Nephron progenitor cell (in vitro differentiated cells): ENCODE measurements around the gene FGF12.

ENCODE experiments used
- DNase-seq: peaks from one replicate; pipeline ENCODE4 v3.0.0; 2021
- H3K27ac Mint-ChIP-seq: 2 replicates; pipeline ENCODE4 v1.8.0; 2021; ENCODE audit warnings: mild to moderate bottlenecking, moderate library complexity, mixed read lengths
- H3K27me3 Mint-ChIP-seq: 2 replicates; pipeline ENCODE4 v1.8.0; 2021; ENCODE audit warnings: mild to moderate bottlenecking, low read depth, mixed read lengths; ENCODE audit not compliant: poor library complexity
- H3K36me3 Mint-ChIP-seq: 2 replicates; pipeline ENCODE4 v1.8.0; 2021; ENCODE audit warnings: low read depth, mixed read lengths
- H3K4me1 Mint-ChIP-seq: 2 replicates; pipeline ENCODE4 v1.8.0; 2021; ENCODE audit warnings: mixed read lengths
- H3K4me3 Mint-ChIP-seq: 2 replicates; pipeline ENCODE4 v1.8.0; 2021; ENCODE audit warnings: mild to moderate bottlenecking, moderate library complexity, mixed read lengths
- H3K9me3 Mint-ChIP-seq: 2 replicates; pipeline ENCODE4 v1.8.0; 2021; ENCODE audit warnings: mild to moderate bottlenecking, moderate library complexity, mixed read lengths
- CTCF ChIP-seq: fragments of 200-600 bp; sonication (generic); IDR thresholded peaks from 2 replicates; pipeline ENCODE4 v1.5.0; 2021; ENCODE audit warnings: antibody characterized with exemption

FGF12 gene

GRCh38 chr3:192413461-192413860 is 313.9 kb downstream of the FGF12 start:
- Mint-ChIP-seq H3K4me1 (peaks cover 3% of the 10 kb centered on the region), H3K27me3 (peaks cover 46% of the 10 kb centered on the region), H3K36me3 (no peaks in the 10 kb centered on the region), H3K27ac (no peak overlapping the region), H3K9me3 (no peaks in the 10 kb centered on the region), H3K4me3 (no peak overlapping the region)
- TF ChIP-seq CTCF: no peak
- DNase-seq: no peak

GRCh38 chr3:192410684-192410960 is 316.7 kb downstream of the FGF12 start:
- no peak for DNase-seq
- Mint-ChIP-seq H3K4me1 (peaks cover 14% of the 10 kb centered on the region), H3K27me3 (peaks cover 69% of the 10 kb centered on the region), H3K9me3 (no peaks in the 10 kb centered on the region), H3K27ac (no peak overlapping the region), H3K36me3 (no peaks in the 10 kb centered on the region), H3K4me3 (peak overlapping the region; percentile 75)
- no peak for TF ChIP-seq CTCF

- H3K27ac Mint-ChIP-seq: no peak overlapping the region
- no peaks in the 10 kb centered on the region for H3K36me3 Mint-ChIP-seq
- no peak for TF ChIP-seq CTCF
- peak; percentile 52 for DNase-seq
- H3K4me3 Mint-ChIP-seq: peak overlapping the region; percentile 75
- peaks cover 14% of the 10 kb centered on the region for H3K4me1 Mint-ChIP-seq
- no peaks in the 10 kb centered on the region for H3K9me3 Mint-ChIP-seq
- peaks cover 73% of the 10 kb centered on the region for H3K27me3 Mint-ChIP-seq
Observed at GRCh38 chr3:192409838-192410683, 317.3 kb downstream of the FGF12 start.

- peak; percentile 76 for DNase-seq
- peaks cover 78% of the 10 kb centered on the region for H3K27me3 Mint-ChIP-seq
- peak overlapping the region; percentile 90 for H3K4me3 Mint-ChIP-seq
- peaks cover 14% of the 10 kb centered on the region for H3K4me1 Mint-ChIP-seq
- H3K27ac Mint-ChIP-seq: no peak overlapping the region
- TF ChIP-seq CTCF: no peak
- no peaks in the 10 kb centered on the region for H3K9me3 Mint-ChIP-seq
- H3K36me3 Mint-ChIP-seq: no peaks in the 10 kb centered on the region
Observed at GRCh38 chr3:192409201-192409837, 318.0 kb downstream of the FGF12 start.

- peaks cover 78% of the 10 kb centered on the region for H3K27me3 Mint-ChIP-seq
- H3K4me3 Mint-ChIP-seq: peak overlapping the region; percentile 90
- no peak overlapping the region for H3K27ac Mint-ChIP-seq
- H3K4me1 Mint-ChIP-seq: peaks cover 14% of the 10 kb centered on the region
- no peak for TF ChIP-seq CTCF
- DNase-seq: peak; percentile 55
- no peaks in the 10 kb centered on the region for H3K9me3 Mint-ChIP-seq
- no peaks in the 10 kb centered on the region for H3K36me3 Mint-ChIP-seq
Observed at GRCh38 chr3:192408647-192409200, 318.6 kb downstream of the FGF12 start.
